Pancreas (tissue), 10 donors: Measurements from ENCODE around the gene ZNF215. TPM values are rescaled to one million over a fixed set of nuclear protein-coding genes. Genes with fewer than 3 reads are reported as not detected.

Experiments
- ATAC-seq, 4 donors: fragments of 200-7000 bp; cut with Tn5 transposase; one replicate each; pipeline versions ENCODE4 v1.8.0 to v1.9.1; 2020; ENCODE audit warnings: mild to moderate bottlenecking in 4 of 4, moderate library complexity in 4 of 4
- DNase-seq, 6 donors: peaks; one replicate each; pipeline ENCODE4 v3.0.0-alpha.2; 2020
- FAIRE-seq: peaks from 2 replicates; lab custom pipeline; 2012; peaks lifted over from hg19 to GRCh38; lab: Jason Lieb, UNC
- H3K27ac ChIP-seq, 4 donors: fragments of 200-600 bp; sonication (generic); 1 replicate in 3 of 4; 2 replicates in 1 of 4; pipeline versions ENCODE4 v1.5.0 to v1.8.0; 2020
- H3K27me3 ChIP-seq, 4 donors: fragments of 200-600 bp; one replicate each; pipeline ENCODE4 v1.8.0; 2021
- H3K36me3 ChIP-seq, 3 donors: fragments of 200-600 bp; sonication (generic) in 1 of 3; one replicate each; pipeline versions ENCODE4 v1.5.0 to v1.8.0; 2020 to 2021
- H3K4me1 ChIP-seq, 3 donors: fragments of 200-600 bp; one replicate each; pipeline ENCODE4 v1.8.0; 2021
- H3K4me3 ChIP-seq, 4 donors: fragments of 200-600 bp; sonication (generic) in 2 of 4; one replicate each; pipeline versions ENCODE4 v1.5.0 to v1.8.0; 2020 to 2021
- H3K9me3 ChIP-seq, 4 donors: fragments of 200-600 bp; one replicate each; pipeline ENCODE4 v1.8.0; 2021
- CTCF ChIP-seq, 4 donors: fragments of 200-600 bp; sonication (generic) in 3 of 4; IDR thresholded peaks; one replicate each; pipeline versions ENCODE4 v1.5.0 to v1.8.0; 2021; ENCODE audit warnings: antibody characterized with exemption in 4 of 4
- WGBS, 2 donors: extraction: QIAGEN DNeasy Blood & Tissue Kit; methylation state at CpG; one replicate each; pipeline ENCODE4 v1.1.7; 2013; 5-methylcytosine and 5-hydroxymethylcytosine counted together
- intact Hi-C, 3 donors: fragments of 100-400 bp; cut with DNase I; formaldehyde crosslinking; loops; one replicate each; pipeline versions ENCODE4 v1.11.1 to v1.14.2; 2022
- polyA plus RNA-seq, 2 donors: library from polyadenylated mRNA; stranded (reverse); fragments of 200-250 nt; gene quantifications; one replicate each; pipeline ENCODE4 v1.2.3, GENCODE V29; 2013
- total RNA-seq, 6 donors: library from RNA; stranded (reverse); fragmentation: NEBNext Ultra II Directional in 4 of 6; extraction: Animal tissue kit (Norgen Biotek cat#: 25700) in 4 of 6; gene quantifications; one replicate each; pipeline versions ENCODE4 v1.2.1 to v1.2.4, GENCODE V29; 2021 to 2023
- donor health status: healthy with polysubstance abuse.
- donor health status: DM: no; HTN: no; CAD: no; lungs with moderate emphysema.
- donor health status: DM: no; HTN: no; CAD: no.
- donor health status: control.
- donor health status: control.
- donor health status: Bipolar disorder and iron deficiency.
- donor health status: DM: yes; HTN: yes; CAD: no.
- donor health status: DM: no; HTN: no; CAD: no.
- donor health status: DM: no; HTN: no; CAD: no.
- donor health status: DM: yes; HTN: yes; CAD: no.

ZNF215 gene
- total and polyA plus RNA-seq, 8 donors, result 1.6 to 4.5 (median 2.7) TPM

DNA sequence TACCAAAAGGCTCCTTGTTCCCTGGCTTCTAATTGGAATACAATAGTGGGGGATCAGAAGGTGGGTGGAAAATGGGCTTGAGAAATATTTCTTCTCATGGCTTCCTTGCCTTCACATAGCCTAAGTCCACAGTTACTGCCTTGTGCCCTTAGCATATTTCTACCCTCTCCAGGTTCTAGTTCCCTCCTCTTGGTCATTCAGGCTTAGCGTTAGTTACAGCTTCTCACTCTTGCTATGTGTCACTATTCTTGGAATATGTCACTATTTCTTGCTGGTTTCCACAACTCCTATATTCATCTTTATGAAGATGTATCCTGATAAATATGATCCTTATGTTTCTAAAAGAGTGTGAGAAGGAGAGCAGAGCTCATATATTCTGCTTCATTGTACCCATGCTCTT is 36.4 kb upstream of the ZNF215 start:
- ATAC-seq, result no peak
- Histone ChIP-seq H3K36me3 (no peaks in the 10 kb centered on the region), H3K4me1 (no peaks in the 10 kb centered on the region), H3K27me3 (no peaks in the 10 kb centered on the region), H3K27ac (no peak overlapping the region), H3K9me3 (peaks cover 0 to 2% (median 0%) of the 10 kb centered on the region in 4 donors), H3K4me3 (no peak overlapping the region)
- intact Hi-C loops, result no loop called here
- FAIRE-seq, result no peak
- WGBS, 2 donors, result 72 to 91% methylated on average over 1 of the region's 1 CpG
- no peak for TF ChIP-seq CTCF (IDR thresholded peaks at IDR 0.05)
- DNase-seq, result no peak

GRCh38 chr11:6892400-6892799 is 33.8 kb upstream of the ZNF215 start, which contains the start of gene OR2D2:
Gene OR2D2, minus strand, starts transcription at chr11:6892500. Its CDS starts 0 bp downstream, at chr11:6892500.
- TF ChIP-seq CTCF (IDR thresholded peaks at IDR 0.05), result no peak
- DNase-seq, result no peak
- no peak for ATAC-seq
- 73 to 84% methylated on average over 2 of the region's 2 CpGs for WGBS, 2 donors
- Histone ChIP-seq H3K4me1 (no peaks in the 10 kb centered on the region), H3K9me3 (peaks cover 0 to 2% (median 0%) of the 10 kb centered on the region in 4 donors), H3K27me3 (no peaks in the 10 kb centered on the region), H3K36me3 (no peaks in the 10 kb centered on the region), H3K4me3 (no peak within 1 kb of the TSS), H3K27ac (no peak within 1 kb of the TSS)
- no peak for FAIRE-seq
- intact Hi-C loops, result no loop called here

- H3K27me3 ChIP-seq, result no peaks in the 10 kb centered on the region
- intact Hi-C loops, result no loop called here
- TF ChIP-seq CTCF (IDR thresholded peaks at IDR 0.05), result no peak
- no peaks in the 10 kb centered on the region for H3K36me3 ChIP-seq
- no peak overlapping the region for H3K4me3 ChIP-seq
- H3K9me3 ChIP-seq, result peaks cover 0 to 2% (median 0%) of the 10 kb centered on the region in 4 donors
- no peaks in the 10 kb centered on the region for H3K4me1 ChIP-seq
- ATAC-seq (no peak), FAIRE-seq (no peak), DNase-seq (no peak)
- no peak overlapping the region for H3K27ac ChIP-seq
Measured at GRCh38 chr11:6894097-6894496, 32.1 kb upstream of the ZNF215 start.

DNA sequence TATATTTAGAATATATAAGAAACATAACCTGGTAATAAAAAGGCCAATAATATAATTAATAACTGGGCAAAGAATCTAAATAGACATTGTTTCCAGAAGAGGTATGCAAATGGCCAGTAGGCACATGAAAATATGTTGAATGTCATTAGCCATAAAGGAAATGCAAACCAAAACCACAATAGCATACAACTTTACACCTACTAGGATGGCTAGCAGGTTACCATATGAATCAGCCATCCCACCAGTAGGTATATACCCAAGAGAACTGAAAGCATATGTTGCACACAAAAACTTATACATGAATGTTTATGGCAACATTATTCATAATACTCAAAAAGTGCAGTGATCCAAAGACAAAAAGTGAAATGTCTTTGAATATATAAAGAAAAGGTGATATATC is 31.2 kb upstream of the ZNF215 start:
- H3K36me3 ChIP-seq, result no peaks in the 10 kb centered on the region
- DNase-seq (no peak), ATAC-seq (no peak), FAIRE-seq (no peak)
- no peak for TF ChIP-seq CTCF (IDR thresholded peaks at IDR 0.05)
- H3K4me1 ChIP-seq, result no peaks in the 10 kb centered on the region
- no peaks in the 10 kb centered on the region for H3K27me3 ChIP-seq
- intact Hi-C loops, result no loop called here
- no peak overlapping the region for H3K4me3 ChIP-seq
- H3K27ac ChIP-seq, result no peak overlapping the region
- H3K9me3 ChIP-seq, result peaks cover 0 to 2% (median 0%) of the 10 kb centered on the region in 4 donors

- Histone ChIP-seq H3K36me3 (no peaks in the 10 kb centered on the region), H3K4me3 (no peak overlapping the region), H3K27me3 (no peaks in the 10 kb centered on the region), H3K9me3 (no peaks in the 10 kb centered on the region), H3K4me1 (no peaks in the 10 kb centered on the region), H3K27ac (no peak overlapping the region)
- intact Hi-C loops, result no loop called here
- 34 to 46% methylated on average over 1 of the region's 1 CpG for WGBS, 2 donors
- FAIRE-seq (no peak), DNase-seq (no peak), ATAC-seq (peak in 1 of 4 donors; percentile 55)
- TF ChIP-seq CTCF (IDR thresholded peaks at IDR 0.05), result no peak
Measured at GRCh38 chr11:6898911-6899310, 27.3 kb upstream of the ZNF215 start.
